HG02610 (cell line): ENCODE results near the gene STEAP3.

Source experiments
- ATAC-seq: cut with Tn5 transposase; IDR thresholded peaks from one replicate; pipeline ENCODE4 v1.9.1; 2021; ENCODE audit warnings: mild to moderate bottlenecking, moderate library complexity; ENCODE audit not compliant: unreplicated experiment

Gene STEAP3

DNA sequence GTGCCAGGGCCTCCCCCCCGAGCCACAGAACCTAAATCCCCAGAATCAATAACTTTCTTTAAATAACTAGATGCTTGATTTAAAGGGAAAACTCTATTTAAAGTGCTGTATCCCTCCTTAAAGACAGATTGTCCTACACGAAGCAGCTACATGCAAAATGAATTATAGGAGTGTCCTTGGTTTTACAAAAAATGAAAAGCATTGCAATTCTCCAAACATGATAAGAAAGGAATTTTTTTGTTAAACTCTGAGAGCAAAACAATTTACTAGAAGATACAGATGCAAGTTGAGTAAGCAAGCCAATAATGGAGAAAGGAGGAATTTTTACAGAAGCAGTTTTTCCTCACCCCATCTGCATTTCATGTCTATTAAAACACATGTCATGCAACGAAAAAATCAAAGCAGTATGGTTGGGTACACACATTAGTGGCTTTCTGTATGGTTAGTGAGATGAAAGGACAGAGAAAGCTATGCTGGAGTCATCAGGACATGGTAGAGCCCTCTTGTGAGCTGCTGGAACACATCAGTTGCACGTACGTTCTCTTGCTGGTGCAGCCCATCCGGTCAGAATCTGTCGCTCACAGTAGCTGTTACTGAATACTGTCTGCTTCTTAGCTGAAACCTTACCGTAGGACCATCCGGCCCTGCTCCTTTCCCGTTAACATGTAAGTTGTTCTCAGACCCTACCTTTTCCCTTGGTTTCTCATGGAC is 25.9 kb upstream of the STEAP3 start:
- no peak for ATAC-seq

DNA sequence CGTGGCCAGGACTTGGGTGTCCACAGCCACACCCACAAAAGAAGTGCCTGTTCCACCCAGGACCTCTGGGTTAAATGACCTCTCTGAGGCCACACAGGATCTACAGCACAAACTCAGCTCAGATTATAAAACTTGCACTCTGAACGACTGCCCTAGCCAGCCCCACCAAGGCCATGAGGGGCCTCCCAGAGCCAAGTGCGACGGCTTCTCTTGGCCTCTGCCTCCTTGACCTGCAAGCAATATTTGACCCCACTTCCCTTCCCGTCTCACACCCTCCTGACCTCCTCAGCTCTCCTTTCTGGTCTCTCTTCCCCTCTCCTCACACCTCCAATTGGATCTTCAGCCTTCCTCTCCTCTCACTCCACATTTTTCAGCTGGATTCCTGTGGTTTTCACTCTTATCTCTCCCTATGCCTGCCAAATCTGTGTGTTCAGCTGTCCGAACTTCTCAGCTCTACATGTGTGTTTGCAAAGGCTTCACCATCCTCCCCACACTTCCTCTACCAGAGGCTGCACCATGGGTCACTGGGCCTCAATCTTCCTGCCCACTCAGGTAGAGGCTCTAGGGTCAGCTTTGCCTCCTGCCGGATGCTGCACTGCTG is 25.3 kb upstream of the STEAP3 start:
- ATAC-seq: no peak

DNA sequence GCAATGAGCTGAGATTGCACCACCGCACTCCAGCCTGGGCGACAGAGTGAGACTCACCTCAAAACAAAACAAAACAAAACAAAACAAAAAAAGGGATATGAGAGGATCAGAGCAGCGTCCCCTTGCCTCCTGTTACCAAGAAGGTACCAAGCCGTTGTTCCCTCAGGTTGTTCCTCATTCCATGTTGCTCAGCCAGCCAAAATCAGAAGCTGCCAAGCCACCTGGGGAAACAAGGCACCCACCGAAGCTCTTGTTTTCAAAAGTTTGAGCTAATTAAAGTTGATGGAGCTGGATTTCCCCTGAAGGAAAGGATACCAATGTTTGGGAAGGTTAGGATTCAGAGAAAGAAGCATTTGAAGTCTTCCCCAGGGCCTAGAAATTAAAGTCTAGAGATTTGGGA is 21.8 kb upstream of the STEAP3 start:
- no peak for ATAC-seq

DNA sequence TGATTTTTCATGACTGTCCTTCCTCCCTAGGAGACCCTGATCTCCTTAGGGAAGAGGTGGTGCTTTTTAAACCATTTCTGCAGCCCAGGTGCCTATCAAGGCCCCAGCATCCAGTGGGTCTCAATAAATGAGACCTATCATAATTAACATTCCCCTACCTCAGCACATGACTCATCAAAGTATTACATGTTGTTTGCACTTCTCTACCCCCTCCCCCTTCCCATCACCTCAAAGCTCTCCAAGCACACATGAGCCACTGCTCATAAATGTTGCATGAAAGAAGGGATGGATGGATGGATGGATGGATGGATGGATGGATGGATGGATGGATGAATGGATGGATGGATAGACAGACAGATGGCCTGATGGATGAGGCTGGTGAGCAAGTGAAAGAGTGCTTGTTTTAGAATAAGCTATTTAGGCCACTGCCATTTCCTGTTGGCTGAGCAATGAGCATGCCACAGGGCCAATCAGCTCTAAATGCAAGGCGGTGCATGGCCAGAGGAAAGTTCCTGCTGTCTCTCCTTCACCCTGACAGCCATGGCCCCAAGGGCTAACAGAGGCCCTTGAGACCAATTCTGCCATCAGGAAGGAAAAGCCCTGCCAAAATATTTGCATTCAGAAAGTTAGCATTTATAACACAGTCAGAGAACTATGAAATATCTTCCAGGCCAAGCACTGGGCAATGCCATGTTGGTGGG is 20.9 kb upstream of the STEAP3 start:
- no peak for ATAC-seq

DNA sequence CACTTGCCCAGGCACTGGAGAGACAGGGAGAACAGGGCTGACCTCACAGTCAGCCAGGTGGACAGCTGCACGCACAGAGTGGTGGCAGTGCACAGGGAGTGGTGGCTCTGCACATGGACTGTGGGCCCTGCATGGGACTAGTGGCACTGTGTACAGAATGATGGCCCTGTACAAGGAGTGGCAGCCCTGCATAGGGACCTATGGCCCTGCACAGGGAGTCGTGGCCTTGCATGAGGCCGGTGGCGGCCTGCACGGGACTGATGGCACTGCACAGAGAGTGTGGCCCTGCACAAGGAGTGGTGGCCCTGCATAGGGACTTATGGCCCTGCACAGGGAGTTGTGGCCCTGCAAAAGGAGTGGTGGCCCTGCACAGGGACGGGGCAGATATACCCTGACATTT is 19.1 kb upstream of the STEAP3 start:
- no peak for ATAC-seq

DNA sequence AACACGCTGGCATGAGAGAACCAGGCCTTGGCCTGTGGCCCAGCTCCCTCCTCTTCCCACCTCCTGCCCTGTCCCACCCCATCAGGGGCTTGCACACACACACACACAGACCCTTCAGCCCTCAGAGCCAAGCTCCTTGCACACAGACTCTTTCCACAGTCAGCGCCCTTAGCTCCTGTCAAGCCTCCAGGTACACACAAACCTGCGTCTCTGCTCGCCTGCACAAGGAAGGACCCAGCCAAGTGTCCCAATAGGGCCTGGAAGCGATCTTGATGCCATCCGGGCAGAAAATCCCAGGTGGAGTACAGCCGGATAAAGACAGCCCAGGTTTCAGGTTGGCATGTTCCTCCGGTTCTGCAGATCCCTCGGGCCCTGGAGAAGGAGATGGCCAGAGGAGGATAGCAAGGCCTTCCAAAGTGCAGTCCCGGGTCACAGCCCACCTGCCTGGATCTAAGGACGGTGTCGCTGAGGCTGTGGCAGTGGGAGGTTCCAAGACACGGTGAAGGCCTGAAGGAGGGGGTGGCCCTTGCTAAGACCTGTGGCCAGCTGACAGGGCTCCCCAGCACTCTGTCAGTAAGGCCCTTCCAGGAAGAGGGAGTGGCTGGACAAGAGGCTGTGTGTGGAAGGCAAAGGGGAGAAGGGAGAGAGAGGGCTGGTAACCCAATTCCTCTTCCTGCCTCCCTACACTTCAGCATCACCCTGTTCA is 18.5 kb upstream of the STEAP3 start:
- no peak for ATAC-seq

DNA sequence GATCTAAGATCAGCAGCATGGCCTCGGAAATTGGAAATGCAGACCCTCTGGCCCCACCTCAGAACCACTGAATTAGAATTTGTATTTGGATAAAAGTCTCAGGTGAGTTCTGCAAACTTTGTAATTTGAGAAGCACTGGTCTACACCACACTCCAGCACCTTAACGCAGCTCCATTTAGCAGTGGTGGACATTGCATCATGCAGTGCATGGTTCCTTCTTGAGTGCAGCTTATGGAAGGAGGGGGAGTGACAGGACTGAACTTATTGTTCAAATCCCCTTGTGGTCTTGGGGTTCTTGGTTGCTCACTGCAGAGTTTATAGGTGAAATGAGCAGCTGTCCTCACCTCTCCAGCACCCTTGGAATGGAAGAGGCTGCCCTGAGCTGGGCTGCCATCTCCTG is 17.4 kb upstream of the STEAP3 start:
- no peak for ATAC-seq

DNA sequence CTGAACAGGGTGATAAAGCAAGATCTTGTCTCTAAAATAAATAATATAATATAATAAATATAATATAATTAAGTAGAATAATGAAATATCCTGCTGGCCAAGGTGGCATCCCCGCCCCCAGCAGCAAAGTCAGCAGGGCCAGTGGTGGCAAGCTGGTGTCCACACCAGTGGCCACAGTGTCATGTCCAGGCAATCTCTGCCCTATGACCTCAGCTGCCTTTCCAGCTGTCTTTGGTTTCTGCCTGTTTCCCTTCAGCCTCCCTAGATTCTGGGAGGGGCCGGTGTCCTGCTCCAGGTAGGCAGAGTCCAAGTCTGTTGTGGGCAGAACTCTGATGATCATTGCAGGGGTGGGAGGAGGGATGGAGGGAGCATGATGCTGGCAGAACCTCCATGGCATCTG is 16.2 kb upstream of the STEAP3 start:
- no peak for ATAC-seq

DNA sequence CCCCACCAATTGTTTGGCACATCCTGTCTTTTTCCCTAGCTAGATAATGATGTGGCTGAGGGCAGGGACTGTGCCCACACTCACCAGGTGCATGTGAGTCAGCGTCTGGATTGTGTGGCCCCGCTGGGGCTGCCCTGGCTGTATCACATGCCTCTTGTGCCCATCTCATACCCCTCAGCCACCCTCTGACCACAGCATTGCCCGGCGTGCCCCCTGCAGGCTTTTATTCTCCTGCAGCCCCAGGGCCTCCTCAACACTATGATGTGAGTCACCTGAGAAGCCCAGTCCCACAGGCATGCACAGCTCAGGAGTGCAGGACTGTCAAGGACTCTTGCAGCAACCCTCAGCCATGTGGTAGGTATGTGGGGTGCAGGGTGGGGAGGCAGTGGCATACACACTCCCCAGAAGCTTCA is 14.8 kb upstream of the STEAP3 start:
- no peak for ATAC-seq

DNA sequence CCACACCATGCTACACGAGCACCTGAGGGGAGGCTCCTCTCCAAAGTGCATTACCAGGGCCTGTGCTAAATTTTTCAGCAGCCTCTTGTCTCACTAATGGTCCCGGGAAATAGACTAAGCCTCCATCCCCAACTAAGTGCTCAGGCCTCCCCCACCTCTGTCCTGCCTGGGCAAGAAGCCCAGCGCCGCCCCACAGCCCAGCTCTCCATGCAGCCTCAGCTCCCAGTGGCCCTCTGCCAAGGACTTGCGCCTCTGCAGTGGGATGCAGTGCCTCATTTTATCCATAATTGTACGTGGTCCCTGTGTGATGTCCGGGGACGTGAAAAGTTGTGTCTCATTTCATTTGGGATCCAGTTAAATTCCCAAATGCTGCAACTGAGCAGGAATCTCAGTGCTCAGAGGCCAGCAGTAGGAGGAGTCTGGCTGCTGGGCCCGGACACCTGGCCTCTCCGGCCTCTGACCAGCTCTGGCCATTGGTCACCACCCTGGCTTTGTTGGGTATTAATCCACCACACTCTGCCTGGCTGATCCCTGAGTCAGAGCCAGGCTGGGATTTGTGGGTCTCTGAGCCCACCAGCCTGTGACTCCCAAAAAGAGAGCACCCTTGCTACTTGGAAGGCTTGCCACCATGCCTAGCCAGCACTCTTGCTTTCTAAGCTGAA is 11.4 kb upstream of the STEAP3 start:
- ATAC-seq: no peak

DNA sequence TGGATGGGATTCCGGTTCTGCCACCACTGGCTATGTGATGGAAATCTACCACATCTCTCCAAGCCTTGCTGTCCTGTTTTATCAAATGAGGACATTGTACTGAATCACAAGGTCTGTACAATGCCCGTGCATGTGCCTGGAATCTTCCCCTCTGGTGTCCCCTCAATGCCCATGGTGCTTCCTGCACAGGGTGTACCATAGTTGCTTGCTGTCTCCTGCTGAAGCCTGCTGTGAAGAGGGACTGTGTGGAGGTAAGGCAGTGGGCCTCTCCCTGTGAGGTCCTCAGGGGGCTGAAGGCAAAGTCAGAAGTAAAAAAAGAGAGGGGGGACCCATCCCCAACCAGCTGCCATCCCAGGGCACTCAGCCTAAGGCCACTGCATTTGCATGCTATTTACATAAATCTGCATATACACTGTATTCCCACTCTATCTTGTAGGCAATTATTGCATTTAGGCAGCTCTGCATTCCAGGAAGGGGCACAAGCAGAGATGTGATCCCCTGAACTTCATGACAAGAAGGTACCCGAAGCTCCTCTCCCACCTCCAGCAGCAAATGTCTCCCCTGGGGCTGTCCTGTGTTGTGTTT is 9.1 kb upstream of the STEAP3 start:
- ATAC-seq: no peak

DNA sequence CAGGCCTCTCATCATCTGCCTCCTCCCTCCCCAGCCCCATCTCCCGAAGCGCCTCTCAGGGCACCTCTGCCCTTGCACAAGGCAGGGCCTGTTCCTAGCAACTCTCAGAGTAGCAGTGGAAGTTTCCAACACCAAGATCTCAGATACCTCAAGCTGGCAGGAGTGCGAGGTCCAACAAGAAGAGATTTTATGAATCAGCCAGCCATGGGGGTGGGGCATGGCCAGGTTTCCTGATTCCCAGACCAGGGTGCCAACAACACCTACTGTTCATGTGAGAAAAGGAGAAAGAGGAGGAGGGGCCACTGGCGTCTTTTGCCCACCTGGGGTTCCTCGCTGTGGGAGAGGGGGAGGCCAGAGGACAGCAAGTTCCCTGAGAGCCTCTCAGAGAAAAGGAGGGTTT is 6.6 kb upstream of the STEAP3 start:
- no peak for ATAC-seq

DNA sequence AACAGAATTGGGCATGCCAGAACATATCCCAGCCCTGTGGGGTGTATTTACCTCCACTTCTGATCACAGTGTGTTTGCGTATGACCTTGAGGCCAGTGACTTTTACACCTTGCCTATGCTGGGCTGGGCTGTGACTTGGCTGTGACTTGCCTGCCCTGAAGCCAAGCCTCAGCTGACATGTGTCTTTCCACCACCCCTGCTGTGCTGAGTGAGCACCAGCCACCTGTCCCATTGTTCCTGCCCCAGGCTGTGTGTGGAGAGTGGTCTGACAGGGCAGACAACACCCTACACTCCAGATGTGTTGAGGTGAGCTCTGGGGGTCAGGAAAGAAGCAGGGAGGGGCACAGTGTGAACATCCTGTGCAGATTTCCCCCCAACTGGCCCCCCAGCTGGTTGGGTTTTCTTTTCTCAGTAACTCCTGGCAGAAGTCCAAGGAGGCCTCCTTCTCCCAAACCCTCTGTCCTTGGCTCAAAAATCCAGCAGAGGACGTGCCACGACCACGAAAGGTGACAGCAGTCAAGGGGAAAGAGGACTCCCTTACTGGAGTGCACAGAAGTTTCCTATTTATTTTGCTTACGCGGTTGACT is 5.1 kb upstream of the STEAP3 start:
- no peak for ATAC-seq

DNA sequence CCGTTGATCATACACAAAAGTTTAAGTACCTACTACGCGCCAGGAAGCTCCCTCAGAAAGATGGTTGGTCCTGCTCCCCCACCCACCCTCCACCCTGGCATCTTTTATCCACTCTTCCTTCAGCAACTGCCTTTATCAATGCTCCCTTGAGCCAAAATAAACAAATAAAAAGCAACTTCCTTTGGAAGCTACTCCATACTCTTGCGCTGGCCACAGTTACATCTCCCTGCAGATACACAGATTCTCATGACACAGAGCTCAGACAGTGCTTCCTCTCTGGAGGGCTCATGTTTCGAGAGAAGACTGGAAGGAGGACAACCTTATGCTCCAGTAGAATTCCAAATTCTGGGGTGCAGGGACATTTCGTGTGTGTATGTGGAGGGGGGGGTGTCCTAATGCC is 3.8 kb upstream of the STEAP3 start:
- ATAC-seq: no peak

DNA sequence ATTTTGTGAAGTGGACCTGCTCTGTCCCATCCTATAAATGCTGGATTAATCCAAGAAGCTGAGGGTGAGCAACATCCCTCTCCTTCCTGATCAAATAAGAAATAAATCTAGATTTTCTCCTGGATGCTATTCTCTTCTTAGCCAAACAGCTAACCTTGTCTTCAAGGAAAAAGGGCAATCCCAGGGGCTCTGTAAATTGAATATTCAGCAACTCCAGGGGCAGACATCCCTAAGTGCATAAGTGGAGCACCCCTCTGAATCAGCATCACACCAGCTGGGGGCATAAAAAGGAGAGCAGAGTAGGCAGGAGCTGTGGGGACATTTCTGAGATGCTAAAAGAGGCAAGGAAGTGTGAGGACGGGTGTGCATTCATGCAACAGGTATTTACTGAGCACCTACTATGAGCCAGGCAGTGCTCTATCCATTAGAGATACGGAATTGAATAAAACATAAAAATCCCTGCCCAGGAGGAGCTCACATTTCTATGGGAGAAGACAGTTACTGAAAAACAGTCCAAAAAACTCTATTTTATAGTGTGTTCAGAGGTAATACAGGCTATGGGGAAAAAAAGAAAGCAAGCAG is 2.8 kb upstream of the STEAP3 start:
- no peak for ATAC-seq

DNA sequence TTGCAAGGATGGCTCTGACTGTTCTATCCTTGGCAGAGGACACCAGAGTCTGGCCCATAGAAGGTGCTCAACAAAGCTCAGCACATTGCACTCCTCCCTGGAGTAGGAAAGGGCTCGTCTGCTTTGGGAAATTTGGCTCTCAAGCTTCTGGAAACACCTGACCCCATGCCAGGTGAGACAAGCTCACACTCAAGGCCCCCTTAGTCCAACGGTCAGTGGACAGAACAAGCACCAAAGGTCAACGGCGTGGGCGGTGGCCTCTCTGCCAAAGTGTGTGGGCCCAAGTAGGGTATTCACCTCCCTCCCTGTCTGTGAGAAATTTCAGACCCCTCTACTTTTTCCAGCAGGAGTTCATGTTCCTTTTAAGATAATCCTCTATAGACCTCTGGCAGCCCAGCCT is 2.0 kb upstream of the STEAP3 start:
- ATAC-seq: no peak

DNA sequence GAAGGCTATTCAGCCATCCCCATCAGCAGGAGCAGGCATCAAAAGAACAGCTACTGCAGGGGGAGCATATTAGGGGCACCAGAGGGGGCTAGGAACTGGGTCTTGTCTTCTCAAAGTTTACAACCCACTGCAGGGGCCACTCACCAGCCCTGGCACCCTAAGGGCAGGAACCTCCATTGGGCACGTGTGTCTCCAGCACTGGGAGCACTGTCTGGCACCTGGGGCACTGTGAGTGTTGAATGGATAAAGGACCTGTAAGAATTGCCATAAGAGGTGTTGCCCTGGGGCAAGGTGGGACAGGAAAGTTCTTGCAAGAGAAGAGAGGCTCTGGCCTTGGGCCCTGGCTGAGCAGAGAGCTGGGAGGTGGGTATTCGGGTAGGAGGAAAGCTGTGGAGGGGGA is 1.4 kb upstream of the STEAP3 start:
- no peak for ATAC-seq

DNA sequence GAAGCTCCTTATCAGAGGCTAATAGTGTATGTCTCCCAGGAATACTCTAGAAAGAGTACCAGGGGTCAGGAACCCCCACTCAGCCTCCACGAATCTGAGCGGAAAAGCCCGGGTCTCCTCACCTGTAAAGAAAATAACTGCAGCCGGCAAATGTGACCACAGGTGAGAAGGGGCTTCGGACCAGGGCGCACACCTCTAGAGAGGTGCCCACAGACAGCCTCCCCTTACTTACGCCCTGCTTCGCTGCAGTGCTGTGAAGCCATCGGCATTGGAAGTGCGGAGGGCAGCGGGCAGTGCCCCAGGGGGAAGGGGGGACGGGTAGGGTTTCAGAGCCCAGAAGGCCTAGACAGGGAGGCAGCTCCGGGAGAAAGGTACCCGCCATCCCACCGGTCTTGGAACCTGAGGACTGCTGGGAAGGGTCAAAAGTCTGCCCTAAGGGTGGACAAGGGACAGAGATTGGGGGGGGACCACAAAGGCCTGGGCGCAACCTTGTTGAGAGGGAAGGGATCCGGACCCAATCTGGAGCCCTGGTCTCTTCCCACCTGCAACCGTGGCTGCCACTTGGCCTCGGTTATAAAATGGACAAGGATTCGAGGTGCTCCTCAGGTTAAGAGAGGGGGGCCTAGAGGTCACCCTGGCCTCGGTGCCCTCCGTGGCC is 642 bp upstream of the STEAP3 start:
- no peak for ATAC-seq

DNA sequence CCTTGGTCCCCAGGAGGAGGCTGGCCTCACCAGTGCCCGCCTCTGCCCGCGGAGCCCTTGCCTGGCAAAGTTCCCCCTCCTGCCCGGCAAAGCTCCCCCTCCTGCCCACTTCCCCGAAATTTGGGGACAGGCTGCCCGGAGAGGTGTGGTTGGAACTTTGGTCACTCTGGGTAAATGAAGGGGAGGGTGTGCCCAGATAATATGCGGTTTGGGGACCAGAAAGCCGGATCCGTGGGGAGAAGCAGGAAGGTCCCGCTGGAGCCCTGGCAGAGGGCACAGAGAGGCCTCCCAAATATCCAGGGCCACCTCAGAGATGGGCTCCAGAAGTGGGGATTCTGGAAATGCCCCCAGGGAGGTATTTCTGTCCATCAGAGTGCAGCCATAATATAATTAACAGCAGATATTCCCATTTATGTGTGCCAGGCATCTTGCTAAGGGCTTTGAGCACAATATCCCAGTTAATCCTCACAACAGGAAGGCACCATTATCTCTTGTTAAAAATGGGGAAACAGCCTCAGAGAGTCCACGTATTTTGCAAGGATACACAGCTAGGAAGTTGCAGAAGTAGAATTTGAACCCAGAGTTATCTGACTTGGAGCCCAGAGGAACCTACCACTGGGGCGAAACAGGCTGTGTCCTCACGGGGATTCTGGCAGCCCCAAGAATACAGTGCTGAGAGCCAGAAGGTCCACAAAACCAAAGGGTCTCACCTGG is 914 bp downstream of the STEAP3 start:
- ATAC-seq: no peak
